Endodermal cell (in vitro differentiated cells): ENCODE measurements around the gene SUGCT. TPM values are rescaled to one million over a fixed set of nuclear protein-coding genes. Genes with fewer than 3 reads are reported as not detected.

Experiments used
- DNase-seq: peaks from one replicate; pipeline ENCODE4 v3.0.0-alpha.2; 2017
- H3K27ac ChIP-seq: 2 replicates; pipeline ENCODE4 v1.5.1; 2013; ENCODE audit warnings: mild to moderate bottlenecking, low read depth, low read length, moderate library complexity
- H3K27me3 ChIP-seq: 2 replicates; pipeline ENCODE4 v1.6.1; 2013; ENCODE audit warnings: mild to moderate bottlenecking, low read length, moderate library complexity; ENCODE audit not compliant: insufficient read depth, control insufficient read depth, poor library complexity, severe bottlenecking
- H3K36me3 ChIP-seq: 2 replicates; pipeline ENCODE4 v1.7.0; 2013; ENCODE audit warnings: mild to moderate bottlenecking, low read length, moderate library complexity; ENCODE audit not compliant: control insufficient read depth, insufficient read depth
- H3K4me1 ChIP-seq: one replicate; pipeline ENCODE4 v1.7.0; 2013; ENCODE audit warnings: low read length; ENCODE audit not compliant: control insufficient read depth, insufficient read depth
- H3K4me3 ChIP-seq: 2 replicates; pipeline ENCODE4 v1.5.1; 2013; ENCODE audit warnings: mild to moderate bottlenecking, low read length, moderate library complexity
- H3K9ac ChIP-seq: 2 replicates; pipeline ENCODE4 v1.6.1; 2013; ENCODE audit warnings: mild to moderate bottlenecking, low read length, moderate library complexity; ENCODE audit not compliant: poor library complexity, severe bottlenecking; ENCODE audit errors: extremely low read depth
- H3K9me3 ChIP-seq: 2 replicates; pipeline ENCODE4 v1.6.1; 2013; ENCODE audit warnings: mild to moderate bottlenecking, low read length, moderate library complexity; ENCODE audit not compliant: control insufficient read depth
- H3K27ac Mint-ChIP-seq: 2 replicates; pipeline ENCODE4 v1.8.0; 2020; ENCODE audit warnings: mixed read lengths
- H3K27me3 Mint-ChIP-seq: 2 replicates; pipeline ENCODE4 v1.8.0; 2021; ENCODE audit warnings: mild to moderate bottlenecking, mixed read lengths; ENCODE audit not compliant: insufficient read depth
- H3K36me3 Mint-ChIP-seq: 2 replicates; pipeline ENCODE4 v1.8.0; 2020; ENCODE audit warnings: low read depth, mixed read lengths
- H3K4me1 Mint-ChIP-seq: 2 replicates; pipeline ENCODE4 v1.8.0; 2020; ENCODE audit warnings: mixed read lengths
- H3K4me3 Mint-ChIP-seq: 2 replicates; pipeline ENCODE4 v1.8.0; 2020; ENCODE audit warnings: mild to moderate bottlenecking, moderate library complexity, mixed read lengths
- H3K9me3 Mint-ChIP-seq: 2 replicates; pipeline ENCODE4 v1.8.0; 2020; ENCODE audit warnings: mild to moderate bottlenecking, mixed read lengths
- WGBS, 2 experiments: methylation state at CpG; one replicate each; pipeline versions ENCODE4 v1.1.5 to v1.1.7; 2013; ENCODE audit warnings: missing lambda C conversion rate in 2 of 2, mixed read lengths in 1 of 2; ENCODE audit not compliant: insufficient coverage in 1 of 2, insufficient read length in 1 of 2; 5-methylcytosine and 5-hydroxymethylcytosine counted together
- total RNA-seq, 2 donors: library from RNA; stranded (reverse); fragmentation: NEBNext Ultra II Directional in 1 of 2; extraction: Animal tissue kit (Norgen Biotek cat#: 25700) in 1 of 2; gene quantifications; 2 replicates in 1 of 2; 3 replicates in 1 of 2; pipeline ENCODE4 v1.2.1, GENCODE V29; 2021
- TF ChIP-seq, protein P1 (sequence below): fragments of 200-600 bp; sonication (generic); conservative IDR thresholded peaks from 2 replicates; pipeline ENCODE4 v1.5.0; 2021; ENCODE audit warnings: antibody characterized with exemption, mild to moderate bottlenecking

SUGCT gene
- total RNA-seq, 2 donors from 2014 or later, result 3.6 to 3.9 TPM

DNA sequence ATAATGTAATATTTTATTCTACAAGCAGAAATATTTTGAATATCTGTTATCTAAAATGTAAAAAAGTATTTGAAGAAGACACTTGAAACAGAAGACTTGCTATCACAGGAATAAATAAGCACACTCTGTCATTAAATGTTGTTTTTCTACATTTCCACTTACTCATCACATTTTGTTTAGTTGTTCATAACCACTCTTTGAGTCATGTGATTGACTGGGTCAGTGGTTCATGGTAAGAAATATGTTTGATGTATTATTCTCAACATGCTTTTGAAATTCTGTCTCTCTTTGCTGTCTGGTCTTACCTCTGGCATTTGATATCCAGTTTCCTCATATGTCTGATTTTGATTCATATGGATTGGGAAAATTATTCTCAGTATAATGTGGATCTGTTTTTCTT lies 171.8 kb downstream of the SUGCT start:
- Mint-ChIP-seq H3K9me3 (no peaks in the 10 kb centered on the region), H3K4me3 (no peak overlapping the region), H3K27ac (no peak overlapping the region), H3K36me3 (no peaks in the 10 kb centered on the region), H3K4me1 (peaks cover 11% of the 10 kb centered on the region), H3K27me3 (no peaks in the 10 kb centered on the region)
- no peaks in the 10 kb centered on the region for H3K27me3 ChIP-seq
- H3K27ac ChIP-seq, result no peak overlapping the region
- H3K4me1 ChIP-seq, result no peaks in the 10 kb centered on the region
- H3K4me3 ChIP-seq, result no peak overlapping the region
- DNase-seq, result no peak
- no peaks in the 10 kb centered on the region for H3K9me3 ChIP-seq
- H3K9ac ChIP-seq, result no peak overlapping the region
- TF ChIP-seq, protein P1, sequence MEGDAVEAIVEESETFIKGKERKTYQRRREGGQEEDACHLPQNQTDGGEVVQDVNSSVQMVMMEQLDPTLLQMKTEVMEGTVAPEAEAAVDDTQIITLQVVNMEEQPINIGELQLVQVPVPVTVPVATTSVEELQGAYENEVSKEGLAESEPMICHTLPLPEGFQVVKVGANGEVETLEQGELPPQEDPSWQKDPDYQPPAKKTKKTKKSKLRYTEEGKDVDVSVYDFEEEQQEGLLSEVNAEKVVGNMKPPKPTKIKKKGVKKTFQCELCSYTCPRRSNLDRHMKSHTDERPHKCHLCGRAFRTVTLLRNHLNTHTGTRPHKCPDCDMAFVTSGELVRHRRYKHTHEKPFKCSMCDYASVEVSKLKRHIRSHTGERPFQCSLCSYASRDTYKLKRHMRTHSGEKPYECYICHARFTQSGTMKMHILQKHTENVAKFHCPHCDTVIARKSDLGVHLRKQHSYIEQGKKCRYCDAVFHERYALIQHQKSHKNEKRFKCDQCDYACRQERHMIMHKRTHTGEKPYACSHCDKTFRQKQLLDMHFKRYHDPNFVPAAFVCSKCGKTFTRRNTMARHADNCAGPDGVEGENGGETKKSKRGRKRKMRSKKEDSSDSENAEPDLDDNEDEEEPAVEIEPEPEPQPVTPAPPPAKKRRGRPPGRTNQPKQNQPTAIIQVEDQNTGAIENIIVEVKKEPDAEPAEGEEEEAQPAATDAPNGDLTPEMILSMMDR, result no peak
- H3K36me3 ChIP-seq, result no peaks in the 10 kb centered on the region

DNA sequence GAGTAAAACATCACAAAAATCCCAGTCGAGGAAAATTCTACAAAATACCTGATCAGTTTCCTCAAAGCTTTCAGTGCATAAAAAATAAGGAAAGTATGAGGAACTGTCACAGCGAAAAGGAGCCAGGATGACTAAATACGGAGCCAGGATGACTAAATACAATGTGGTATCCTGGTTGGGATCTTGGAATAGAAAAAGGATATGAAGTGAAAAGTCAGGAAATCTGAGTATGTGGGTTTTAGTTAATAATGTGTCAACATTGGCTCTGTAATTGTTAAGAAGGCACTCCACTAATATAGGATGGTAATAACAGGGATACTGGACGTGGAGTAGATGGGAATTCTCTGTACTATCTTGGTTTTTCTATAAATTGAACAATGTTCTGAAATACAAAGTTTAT lies 175.5 kb downstream of the SUGCT start:
- H3K27me3 ChIP-seq, result no peaks in the 10 kb centered on the region
- H3K9ac ChIP-seq, result no peak overlapping the region
- DNase-seq, result no peak
- no peaks in the 10 kb centered on the region for H3K9me3 Mint-ChIP-seq
- no peaks in the 10 kb centered on the region for H3K4me1 ChIP-seq
- H3K36me3 Mint-ChIP-seq, result no peaks in the 10 kb centered on the region
- H3K36me3 ChIP-seq, result no peaks in the 10 kb centered on the region
- no peak overlapping the region for H3K4me3 Mint-ChIP-seq
- no peak overlapping the region for H3K27ac Mint-ChIP-seq
- no peak overlapping the region for H3K27ac ChIP-seq
- H3K27me3 Mint-ChIP-seq, result no peaks in the 10 kb centered on the region
- no peaks in the 10 kb centered on the region for H3K9me3 ChIP-seq
- H3K4me3 ChIP-seq, result no peak overlapping the region
- TF ChIP-seq, protein P1, result no peak
- WGBS, 2 experiments, result 95 to 96% methylated on average over 2 to 4 of the region's 4 CpGs
- H3K4me1 Mint-ChIP-seq, result peaks cover 7% of the 10 kb centered on the region

- WGBS, 2 experiments, result 89 to 100% methylated on average over 1 to 3 of the region's 3 CpGs
- no peaks in the 10 kb centered on the region for H3K36me3 Mint-ChIP-seq
- Histone ChIP-seq H3K27me3 (no peaks in the 10 kb centered on the region), H3K4me1 (no peaks in the 10 kb centered on the region), H3K9ac (no peak overlapping the region), H3K4me3 (no peak overlapping the region), H3K27ac (no peak overlapping the region), H3K9me3 (no peaks in the 10 kb centered on the region), H3K36me3 (no peaks in the 10 kb centered on the region)
- peaks cover 3% of the 10 kb centered on the region for H3K4me1 Mint-ChIP-seq
- no peak overlapping the region for H3K27ac Mint-ChIP-seq
- no peak overlapping the region for H3K4me3 Mint-ChIP-seq
- H3K27me3 Mint-ChIP-seq, result no peaks in the 10 kb centered on the region
- TF ChIP-seq, protein P1, result no peak
- DNase-seq, result no peak
- H3K9me3 Mint-ChIP-seq, result no peaks in the 10 kb centered on the region
Observed at GRCh38 chr7:40311307-40311706, 176.5 kb downstream of the SUGCT start.
